Activated naive CD8-positive, alpha-beta T cell treated with anti-CD3 and anti-CD28 coated beads, Interleukin-2, amount 50 U/mL, for 16 hours (primary cell): ENCODE data around the gene PRKG1.
"Not testable (repeated sequence)": the region's sequence is repeated elsewhere in the genome, so short reads cannot be mapped to it uniquely, and the experiment has no call there.

Experiments
- DNase-seq: peaks from one replicate; pipeline ENCODE4 v3.0.0-alpha.2; 2020; ENCODE audit warnings: low read depth, low spot score

The PRKG1 gene

DNA sequence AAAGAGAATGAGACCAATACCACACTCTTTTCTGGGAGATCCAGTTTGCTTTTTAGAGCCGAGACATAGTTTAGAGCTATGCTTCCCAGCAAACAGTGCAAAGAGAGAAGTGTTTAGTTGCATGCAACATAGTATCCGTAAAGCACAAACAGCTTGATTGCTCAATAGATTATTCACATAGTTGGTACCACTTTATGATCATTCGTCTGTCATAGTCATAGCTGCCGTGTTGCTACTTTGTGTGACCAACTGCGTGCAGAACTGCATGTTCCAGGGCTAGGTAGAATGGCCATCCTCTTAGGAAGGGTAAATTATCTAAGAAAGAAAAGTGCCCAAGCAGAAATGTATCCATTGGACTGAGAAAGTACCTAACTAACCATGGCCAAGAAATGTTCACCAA, 1036.3 kb downstream of the PRKG1 start:
- no peak for DNase-seq

DNA sequence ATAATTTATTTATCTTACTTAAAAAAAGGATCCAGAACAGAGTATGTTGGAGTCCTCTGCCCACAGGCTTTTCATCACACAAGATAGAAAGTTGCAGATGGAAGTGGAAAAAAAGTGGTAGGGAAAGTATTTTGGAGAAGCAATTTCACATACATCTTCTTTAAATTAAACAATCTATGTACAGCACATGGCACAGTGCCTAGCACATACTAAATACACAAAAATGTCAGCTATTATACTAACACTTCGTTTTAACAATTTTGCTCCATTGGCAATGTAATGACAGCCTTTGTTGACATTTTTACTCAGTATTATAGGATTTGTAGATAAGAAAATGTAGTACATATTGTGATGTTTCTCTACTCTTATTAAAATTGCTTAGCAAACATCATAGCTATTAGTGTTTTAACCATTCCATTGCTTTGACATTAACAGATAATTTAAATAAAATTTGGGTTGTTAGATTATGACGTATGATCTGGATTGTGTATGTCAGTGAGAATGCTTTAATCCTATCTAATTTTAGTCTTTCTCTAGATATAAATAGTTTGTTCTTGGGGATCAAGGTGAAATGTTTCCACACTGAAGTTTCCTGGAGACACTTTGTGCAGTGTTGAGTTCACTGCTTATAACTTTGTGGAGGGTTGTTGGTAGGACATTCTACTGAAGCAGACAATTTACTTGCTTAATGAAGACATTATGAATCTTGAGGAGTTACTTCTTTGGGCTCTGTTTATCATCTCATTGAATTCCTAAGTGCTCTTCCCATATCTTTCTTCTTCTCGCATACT, 1037.0 kb downstream of the PRKG1 start:
- DNase-seq, result no peak

DNA sequence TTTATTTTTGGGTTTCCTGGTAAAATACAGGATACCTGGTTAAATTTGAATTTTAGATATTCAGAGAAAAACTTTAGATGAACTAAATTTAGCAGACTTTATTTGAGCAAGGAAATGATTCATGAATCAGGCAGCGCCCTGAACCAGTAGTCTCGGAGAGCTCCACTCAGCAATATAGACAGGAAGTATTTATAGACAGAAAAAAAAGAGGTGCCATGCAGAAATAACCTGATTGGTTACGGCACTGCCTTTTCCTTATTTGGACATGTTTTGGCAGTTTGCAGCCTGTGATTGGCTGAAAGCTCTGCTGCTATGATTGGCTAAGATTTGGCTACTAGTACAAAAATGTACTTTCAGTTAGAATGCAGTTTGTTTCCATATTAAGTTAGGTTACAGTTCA, 1041.5 kb downstream of the PRKG1 start:
- DNase-seq, result no peak

DNA sequence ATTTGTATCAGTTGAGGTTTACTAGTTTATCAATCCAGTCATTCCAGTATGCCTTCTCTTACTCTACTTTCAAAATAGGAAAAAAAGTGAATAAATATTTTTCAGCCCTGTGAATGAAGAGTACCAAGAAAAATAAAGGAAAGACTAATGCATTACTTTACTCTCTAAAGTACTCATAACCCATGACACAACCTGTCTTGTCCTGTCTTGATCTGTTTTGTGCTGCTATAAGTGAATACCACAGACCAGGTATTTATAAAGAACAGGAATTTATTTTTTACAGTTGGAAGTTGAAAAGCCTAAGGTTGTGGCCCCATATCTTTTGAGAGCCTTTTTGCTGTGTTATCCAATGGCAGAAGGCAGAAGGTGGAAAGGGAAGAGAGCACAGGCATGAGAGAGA, 1045.2 kb downstream of the PRKG1 start:
- DNase-seq, result no peak

DNA sequence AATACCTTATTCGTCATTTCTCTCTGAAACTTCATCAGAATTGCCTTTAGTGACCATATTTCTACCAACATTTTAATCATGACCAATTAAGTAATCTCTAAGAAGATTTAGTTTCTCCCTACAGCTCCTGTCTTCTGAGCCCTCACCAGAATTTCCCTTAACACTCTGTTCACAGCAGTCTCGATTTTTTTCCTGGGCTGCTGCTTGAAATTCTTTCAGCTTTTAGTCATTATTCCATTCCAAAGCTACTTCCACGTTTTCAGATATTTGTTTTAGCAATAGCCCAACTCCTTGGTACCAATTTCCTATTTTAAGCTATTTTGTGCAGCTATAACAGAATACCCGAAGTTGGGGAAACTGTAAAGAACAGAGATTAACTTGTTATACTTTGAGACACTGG, 1047.4 kb downstream of the PRKG1 start:
- no peak for DNase-seq

DNA sequence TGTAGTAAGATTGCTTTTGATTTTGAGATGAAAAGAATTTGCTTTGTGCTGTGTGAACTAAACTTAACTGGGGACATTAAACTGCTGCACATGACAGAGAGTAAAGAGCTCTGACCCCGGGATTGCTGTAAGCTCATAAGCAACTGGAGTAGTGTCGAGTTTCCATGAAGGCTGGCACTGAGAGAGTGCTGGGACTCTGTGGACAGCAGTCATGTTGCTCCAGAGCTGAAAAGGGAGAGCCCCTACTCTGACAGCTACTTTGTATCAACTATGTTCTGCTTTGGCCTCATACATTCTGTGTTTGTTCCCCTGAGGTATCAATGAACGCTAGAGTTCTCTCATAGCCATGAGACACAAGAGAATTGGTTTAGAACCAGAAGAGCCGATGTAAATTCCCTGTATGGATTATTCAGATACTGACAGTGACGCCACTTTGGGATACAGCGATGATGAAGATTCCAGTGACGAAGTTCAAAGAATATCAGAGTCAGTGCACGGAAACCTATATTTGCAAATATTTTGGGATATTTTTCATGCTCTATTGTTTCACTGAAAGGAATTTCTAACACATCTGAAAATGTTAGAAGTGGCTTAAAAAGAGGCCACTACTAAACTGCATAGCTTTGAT, 1053.9 kb downstream of the PRKG1 start:
- no peak for DNase-seq

DNA sequence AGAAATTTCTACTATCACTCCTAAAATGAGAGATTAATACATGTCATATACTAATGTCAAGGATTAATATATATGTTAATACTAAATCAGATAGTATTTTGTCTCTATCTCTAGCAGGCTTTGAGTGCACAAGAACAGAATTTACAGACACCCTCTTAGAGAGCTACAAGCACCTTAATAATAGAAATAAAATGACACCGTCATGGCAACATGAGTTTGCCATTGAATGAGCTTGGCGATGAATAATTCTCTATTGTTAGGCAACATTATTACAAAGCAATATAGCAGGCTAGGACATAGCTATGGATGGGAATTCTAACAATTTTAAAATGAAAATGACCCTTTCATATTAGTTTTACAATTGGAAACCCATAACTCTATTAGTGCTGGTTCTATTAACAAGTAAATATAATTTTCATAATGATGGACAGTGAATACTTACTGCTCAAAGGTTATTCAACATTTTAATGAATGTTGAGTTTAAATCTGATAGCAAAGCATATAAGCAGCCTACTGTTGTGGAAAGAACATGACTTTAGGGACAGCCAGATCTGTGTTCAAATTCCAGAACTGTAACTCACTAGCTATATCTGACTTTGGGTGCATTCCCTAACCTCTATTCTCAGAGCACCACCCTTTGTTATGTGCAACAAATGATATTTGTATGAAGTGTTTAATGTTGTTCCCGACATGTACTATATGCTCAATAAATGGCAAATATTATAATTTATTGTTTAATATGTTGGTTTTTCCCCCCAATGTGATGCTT, 1055.3 kb downstream of the PRKG1 start:
- no peak for DNase-seq

DNA sequence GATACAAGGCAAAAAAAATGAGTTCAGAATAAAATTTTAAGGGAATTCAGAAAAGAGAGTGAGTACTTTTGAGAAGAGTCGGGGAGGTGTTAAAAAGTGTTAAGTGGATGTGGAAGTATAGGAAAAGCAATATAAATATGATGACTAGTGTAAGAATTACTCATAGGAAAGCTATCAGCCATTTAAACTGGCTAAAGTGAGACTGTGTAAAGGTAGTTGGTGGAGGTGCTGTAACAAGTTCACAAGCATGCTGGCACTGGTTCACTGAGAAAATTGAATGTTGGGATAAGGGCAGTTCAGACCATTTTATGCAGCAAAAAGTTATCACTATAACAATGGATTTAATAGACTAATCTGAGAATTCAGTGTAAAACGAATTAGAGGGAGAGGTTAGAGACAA, 1060.8 kb downstream of the PRKG1 start:
- DNase-seq, result no peak

DNA sequence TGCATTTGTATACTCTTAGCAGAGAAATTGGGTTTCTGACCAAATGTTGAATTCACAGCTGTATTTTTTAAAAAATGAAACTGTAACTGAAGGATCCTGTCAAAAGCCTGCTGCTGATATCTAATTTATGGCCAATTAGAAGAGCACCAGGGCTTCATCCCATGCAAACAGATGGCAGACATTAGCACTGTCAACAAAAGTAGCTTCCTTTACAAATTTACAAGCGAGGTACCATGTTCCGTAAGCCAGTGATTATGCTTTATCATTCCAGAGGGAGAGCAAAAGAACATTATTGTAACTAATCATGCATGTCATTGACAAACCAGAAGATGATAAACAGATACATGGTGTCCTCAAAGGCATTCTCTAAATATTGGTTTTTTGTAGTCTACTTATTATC, 1062.6 kb downstream of the PRKG1 start:
- no peak for DNase-seq

DNA sequence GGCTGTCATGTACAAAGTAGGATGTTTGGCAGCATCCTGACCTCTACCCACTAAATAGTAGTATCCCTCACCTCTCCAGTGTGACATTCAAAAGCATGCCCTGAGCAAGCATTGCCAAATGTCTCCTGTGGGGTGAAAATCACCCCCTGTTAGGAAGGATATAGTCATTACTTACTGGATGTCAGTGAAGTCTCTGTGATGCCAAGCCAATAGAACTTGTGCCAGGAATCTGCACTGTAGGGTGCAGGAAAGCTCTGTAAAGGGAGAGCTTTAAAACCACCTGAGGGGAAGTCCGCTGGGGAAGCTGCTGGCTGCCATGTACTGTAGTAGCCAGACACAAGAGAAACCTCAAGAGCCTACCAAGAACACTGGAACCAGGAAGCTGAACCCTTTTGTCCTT, 1069.1 kb downstream of the PRKG1 start:
- no peak for DNase-seq

DNA sequence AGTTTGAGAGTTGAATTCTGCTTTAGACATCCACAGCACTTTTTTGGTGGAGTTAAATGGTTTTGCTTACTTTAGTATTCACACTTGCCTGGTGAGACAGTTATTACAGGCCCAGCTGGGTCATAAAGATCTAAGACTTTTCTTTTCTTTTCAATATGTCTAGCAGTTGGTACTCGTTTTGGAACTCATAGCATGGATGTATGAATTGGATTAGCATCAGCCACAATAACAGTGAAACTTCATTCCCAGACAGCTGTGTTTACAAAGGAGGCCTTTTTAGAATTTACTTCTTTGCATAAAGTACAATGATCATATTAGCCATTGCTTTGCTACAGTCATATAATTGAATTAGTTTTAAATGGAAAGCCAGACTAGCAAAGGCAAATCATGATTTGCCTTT, 1071.3 kb downstream of the PRKG1 start:
- DNase-seq, result no peak

DNA sequence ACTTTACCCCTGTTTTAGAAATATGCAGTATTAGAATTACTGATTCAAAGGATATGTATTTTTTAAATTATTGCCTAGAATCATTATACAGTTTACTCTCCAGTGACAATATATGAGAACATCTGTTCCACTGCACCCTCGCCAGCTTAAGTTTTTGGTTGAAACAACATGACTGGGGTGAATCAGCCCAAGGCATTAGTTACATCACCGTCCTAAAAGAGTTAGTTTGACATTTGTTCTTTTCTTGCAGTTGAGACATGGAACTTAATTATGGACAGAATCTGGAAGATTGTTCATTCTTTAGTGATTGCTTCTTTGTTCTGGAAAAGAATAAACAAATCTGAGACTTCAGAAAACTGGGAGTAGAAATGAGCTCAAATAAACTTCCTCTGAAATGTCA, 1072.5 kb downstream of the PRKG1 start:
- no peak for DNase-seq

DNA sequence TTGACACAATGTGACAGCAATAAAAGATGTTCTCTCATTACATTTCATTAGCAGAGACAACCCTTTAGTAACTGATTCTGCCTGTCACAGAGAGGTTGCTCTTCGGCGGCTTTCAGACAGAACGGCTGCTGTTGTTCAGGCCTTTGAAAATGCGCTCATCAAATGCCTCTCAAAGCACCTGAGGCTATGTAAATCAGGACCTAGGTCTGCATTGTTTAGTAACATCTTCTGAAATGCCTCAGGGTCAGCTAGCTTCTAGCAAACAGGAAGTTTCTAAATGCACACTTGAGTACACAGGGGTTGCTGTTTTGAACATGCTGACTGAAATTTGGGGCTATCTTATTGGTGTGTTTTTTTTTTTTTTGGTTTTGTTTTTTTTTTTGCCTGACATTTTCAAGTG, 1096.5 kb downstream of the PRKG1 start:
- DNase-seq, result no peak

DNA sequence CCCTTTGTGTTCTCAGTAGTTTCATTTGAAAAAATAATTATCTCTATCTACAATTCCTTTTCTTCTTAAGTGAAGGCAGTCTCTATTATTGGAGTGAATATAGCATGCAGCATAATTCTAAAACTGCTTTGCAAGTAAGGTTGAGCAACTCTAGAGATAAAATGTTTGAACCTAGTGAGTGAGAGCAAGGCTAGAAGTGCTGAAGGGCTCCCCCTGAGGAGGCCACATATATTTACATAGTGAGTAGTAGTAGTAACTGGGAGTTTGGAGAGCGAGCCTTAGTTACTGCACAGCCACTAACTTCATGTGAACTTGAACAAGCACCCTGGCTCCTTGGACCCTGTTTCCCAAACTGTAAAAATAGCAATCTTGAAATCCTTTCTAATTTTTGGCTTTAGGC, 1098.3 kb downstream of the PRKG1 start:
- DNase-seq, result no peak

DNA sequence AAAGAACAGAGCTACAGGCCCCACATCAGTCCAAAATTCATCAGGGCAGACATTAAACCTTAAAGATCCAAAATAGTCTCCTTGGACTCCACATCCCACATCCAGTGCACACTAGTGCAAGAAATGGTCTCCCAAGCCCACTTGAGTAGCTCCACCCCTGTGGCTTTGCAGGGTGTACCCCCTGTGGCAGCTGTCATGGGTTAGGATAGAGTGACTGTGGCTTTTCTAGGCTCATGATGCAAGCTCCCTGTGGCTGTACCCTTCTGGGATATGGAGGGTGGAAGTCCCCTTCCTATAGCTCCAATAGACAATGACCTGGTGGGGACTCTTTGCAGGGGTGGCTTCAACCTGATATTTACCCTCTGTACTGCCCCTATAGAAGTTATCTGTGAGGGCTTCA, 1111.0 kb downstream of the PRKG1 start:
- DNase-seq, result no peak

DNA sequence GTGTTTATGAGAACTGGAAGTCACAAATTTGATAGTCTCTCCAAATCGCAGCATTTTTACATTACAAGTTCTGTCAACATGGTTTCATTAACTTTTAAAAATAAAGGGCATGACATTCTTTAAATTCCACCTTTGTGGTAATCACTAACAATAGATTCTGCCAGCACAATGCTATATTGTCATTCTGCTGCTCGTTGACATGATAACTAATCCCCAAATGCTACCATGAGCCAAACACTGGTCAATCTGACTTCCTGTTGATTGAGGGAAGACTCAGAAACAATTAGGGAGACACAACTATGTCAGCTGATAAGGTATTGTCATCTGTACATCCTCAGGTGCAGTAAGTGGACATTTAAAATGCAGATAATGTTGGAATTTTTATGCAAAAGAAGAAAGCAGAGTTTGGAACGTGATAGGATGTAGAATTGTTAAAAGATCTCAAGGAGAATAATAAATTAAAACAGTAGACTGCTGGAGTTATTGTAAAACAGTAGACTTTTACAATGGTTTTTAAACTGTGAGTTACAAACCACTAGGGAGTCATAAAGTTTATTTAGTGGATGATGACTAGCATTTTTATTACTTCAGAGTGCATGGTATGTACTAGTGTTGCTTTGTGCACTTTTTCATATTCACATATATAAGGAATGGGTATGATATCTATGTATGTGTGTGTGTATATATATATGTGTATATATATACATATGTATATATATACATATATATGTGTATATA, 1113.4 kb downstream of the PRKG1 start:
- DNase-seq, result no peak

DNA sequence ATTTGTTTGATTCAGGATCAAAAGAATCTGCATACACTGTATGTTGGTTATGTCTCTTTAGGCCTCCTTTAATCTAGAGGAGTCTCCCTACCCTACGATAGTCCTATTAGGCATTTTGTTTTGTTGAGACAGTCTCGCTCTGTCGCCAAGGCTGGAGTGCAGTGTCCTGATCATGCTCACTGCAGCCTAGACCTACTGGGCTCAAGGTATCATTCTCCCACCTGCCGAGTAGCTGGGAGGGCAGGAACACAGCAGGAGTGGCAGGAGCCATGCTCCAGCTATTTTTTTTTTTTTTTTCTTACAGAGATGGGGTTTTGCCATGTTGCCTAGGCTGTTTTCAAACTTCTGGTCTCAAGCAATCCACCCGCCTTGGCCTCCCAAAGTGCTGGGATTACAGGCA, 1116.8 kb downstream of the PRKG1 start:
- DNase-seq, result no peak

DNA sequence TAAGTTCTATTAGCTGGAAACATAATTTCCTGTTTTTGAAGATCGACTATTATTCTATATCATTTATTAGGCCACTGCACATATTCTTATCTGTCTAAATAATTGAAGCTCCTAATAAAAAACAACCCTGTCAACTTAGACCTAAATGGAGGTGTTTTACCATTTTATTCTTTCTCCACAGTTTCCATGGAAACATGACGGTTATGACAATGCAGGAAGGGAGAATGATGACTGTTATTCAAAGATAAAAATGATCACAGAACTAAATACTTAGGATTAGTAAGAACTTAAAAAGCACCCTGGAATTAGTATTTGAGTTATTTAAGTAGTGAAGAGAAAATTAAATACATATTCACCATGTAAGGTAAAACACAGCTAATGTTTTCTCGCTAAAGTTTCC, 1119.9 kb downstream of the PRKG1 start:
- DNase-seq, result no peak

DNA sequence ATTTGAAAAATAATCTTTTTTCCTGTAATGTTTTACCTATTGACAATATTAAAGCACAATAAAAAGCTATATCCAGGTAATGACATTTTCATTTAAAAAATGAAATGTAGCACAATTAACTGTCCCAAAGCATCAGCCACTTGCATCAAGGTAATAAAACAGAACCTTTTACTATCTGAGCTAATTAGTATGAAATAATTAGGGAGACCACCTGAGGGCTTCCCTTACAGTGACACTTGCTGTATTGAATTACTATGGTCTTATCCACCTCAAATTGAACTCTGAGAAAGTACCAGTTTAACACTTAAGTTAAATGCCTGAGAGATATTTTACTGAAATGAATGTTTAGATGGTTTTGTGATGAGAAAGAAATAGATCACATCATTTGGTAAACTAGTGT, 1120.4 kb downstream of the PRKG1 start:
- no peak for DNase-seq

DNA sequence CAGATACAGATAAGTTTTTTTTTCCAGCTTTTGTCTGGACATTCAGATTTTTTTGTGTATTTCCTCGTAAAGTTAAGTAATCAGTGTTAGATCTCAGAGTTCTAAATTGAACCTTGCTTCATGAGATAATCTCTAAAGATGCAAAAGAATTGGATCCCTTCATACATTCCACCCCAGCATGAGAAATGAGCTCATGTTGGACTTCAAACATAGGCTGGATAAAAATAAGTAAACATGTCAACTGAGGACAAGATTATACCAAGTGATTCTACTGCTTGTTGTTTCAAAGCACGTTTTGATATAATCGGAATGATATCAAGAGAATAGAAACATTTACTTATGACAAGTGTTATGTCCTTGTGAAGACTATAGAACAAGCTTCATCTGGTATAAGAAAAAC, 1122.8 kb downstream of the PRKG1 start:
- no peak for DNase-seq

DNA sequence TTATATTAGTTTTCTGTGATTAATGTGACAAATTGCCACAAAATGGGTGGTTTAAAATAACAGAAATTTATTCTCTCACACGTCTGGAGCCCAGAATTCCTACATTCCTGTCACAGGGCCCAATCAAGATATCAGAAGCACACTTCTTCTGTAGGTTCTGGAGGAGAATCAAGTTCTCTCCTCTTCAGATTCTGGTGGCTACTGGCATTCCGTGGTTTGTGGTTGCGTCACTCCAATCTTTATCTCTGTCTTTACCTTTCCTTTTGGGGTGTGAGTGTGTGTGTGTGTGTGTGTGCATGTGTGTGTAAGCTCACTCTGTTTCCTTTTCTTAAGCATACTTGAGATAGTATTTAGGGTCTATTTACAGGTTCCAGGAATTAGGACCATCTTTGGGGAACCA, 1124.3 kb downstream of the PRKG1 start:
- DNase-seq, result no peak

DNA sequence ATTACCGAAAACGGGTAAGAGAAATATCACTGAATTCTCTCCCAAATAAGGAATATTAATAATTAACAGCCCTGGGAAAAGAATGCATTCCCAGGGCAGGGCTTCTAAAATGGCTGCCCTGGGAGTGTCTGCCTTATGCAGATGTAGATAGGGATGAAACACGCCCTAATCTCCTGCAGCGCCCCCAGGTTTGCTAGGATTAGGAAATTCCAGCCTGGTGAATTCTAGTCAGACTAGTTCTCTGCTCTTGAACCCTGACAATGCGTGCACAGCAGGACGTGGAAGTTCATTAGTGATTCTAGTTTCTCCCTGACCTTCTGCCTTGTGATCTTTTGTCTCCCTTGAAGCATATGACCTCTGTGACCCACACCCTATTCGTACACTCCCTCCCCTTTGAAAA, 1130.6 kb downstream of the PRKG1 start:
- not testable (repeated sequence) for DNase-seq
